GM12865 (cell line): Measurements from ENCODE around the gene RSPO3.

Experiments
- DNase-seq: peaks from one replicate; pipeline ENCODE4 v3.0.0; 2010; ENCODE audit warnings: low read depth
- H3K4me3 ChIP-seq: 2 replicates; pipeline ENCODE4 v1.5.1; 2011; ENCODE audit warnings: mild to moderate bottlenecking, low read depth, low read length, control low read depth
- TF ChIP-seq, protein P1 (sequence below): IDR thresholded peaks from 2 replicates; pipeline ENCODE4 v1.5.1; 2011; ENCODE audit warnings: low read length, control low read depth, low read depth, inconsistent platforms; ENCODE audit not compliant: insufficient read depth; ENCODE audit errors: missing control alignments

RSPO3 gene

DNA sequence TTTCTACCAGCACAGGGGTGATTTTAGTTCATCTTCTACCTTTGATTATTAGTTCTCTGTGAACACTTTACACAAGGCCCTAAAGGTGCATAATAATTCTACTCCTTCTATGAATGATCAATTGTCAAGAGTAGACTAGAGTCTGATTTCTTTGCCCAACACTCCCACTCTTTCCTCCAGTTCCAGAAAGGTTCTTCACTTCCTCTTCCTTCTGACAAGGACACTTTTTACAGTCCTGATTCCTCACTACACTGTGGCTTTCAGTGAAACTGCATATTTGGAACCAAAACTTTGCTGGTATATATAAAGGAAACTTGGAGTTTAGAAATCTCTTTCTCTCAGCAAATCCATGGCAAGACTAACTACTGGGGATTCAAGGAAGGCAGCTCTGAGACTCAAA is 10.6 kb upstream of the RSPO3 start:
- no peak for DNase-seq
- H3K4me3 ChIP-seq, result no peak overlapping the region

DNA sequence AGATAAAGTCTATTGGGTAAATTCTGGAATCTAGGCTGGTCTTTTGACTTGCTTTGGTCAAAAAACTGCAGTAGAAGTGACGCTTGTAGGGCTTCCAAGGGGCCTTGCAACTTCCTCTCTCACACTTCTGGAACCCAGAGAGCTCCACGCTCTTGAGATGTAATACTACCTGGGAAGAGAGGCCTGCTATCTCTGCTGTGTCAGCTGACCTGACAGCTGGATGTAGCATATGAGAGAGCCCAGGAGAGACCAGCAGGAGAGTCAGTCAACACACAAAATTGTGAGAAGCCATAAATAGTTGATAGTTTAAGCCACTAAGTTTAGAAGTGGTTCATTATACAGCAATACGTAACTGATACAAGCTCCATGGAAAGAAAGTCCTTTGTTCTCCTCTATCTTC is 7.8 kb upstream of the RSPO3 start:
- DNase-seq, result no peak
- H3K4me3 ChIP-seq, result no peak overlapping the region
- TF ChIP-seq, protein P1, sequence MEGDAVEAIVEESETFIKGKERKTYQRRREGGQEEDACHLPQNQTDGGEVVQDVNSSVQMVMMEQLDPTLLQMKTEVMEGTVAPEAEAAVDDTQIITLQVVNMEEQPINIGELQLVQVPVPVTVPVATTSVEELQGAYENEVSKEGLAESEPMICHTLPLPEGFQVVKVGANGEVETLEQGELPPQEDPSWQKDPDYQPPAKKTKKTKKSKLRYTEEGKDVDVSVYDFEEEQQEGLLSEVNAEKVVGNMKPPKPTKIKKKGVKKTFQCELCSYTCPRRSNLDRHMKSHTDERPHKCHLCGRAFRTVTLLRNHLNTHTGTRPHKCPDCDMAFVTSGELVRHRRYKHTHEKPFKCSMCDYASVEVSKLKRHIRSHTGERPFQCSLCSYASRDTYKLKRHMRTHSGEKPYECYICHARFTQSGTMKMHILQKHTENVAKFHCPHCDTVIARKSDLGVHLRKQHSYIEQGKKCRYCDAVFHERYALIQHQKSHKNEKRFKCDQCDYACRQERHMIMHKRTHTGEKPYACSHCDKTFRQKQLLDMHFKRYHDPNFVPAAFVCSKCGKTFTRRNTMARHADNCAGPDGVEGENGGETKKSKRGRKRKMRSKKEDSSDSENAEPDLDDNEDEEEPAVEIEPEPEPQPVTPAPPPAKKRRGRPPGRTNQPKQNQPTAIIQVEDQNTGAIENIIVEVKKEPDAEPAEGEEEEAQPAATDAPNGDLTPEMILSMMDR, result no peak

More for the DNA sequence above, 10.6 kb upstream of the RSPO3 start:
- TF ChIP-seq, protein P1, result no peak

DNA sequence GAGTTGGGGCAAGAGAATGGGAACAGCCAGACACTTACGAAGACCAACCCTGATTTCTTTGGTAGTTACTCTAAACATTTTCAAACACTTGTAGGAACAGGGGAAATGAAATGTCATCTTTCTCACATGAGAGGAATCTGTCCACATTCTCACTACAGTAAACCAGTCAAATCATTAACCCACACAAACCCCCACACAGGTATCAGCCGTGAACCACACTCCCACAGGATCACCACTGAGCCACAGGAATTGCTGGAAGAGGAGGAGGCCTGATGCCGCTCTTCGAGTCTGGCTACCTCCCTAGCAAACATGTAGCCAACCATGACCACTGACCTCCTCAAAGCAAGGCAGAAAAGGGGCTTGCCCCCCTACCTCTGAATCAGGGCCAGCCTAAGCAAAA is 6.9 kb upstream of the RSPO3 start:
- no peak overlapping the region for H3K4me3 ChIP-seq
- TF ChIP-seq, protein P1, result no peak
- no peak for DNase-seq

DNA sequence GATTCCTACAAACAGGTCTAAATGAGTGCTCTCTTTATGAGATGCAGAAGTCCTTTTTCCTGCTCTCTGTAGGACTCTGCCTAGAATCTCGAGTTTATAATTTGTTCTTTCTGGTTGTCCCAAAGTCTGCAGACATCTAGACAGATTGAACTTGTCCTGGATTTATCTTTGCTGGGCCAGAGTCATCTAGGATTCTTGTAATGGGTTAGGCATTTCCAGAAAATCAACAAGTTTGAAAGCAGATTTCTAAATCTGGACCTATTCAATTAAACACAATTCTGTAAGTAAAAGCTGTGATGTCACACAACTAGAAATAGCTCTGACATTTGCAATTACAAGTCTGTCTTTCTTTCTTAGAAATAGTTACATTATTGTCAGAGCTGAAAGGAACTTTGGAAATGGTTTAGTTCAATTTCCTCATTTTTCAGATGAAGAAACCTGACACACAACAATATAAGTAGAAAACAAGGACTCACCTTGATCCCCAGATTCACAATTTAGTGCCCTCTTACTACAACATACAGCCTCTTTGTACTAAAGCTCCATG is 4.2 kb upstream of the RSPO3 start:
- TF ChIP-seq, protein P1, result no peak
- DNase-seq, result no peak
- H3K4me3 ChIP-seq, result no peak overlapping the region

DNA sequence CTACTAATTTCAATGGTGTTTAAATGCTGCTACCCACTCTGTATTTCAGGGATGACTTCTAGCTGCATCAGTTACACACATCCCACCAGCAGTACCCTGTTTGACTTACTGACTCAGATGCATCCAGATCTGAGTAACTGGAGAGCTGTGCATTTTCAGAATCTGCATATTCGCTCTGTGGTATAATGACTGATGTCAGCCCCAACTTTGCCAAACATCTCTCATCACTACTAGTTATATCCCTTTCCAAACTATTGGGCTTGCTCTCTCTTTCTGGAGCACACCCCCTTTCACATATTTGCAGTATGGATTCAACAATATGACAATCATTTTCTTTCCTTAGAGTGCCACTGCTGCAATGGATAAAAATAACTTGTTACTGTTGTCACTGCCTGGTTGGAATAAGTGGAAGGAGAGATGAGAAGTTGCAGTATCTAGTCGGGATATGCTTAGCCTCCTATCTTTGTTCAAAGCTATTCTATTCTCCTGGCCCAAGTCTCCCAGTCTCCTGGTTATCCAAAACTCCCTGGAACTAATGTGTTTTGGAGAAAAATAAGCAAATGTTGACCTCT is 3.3 kb upstream of the RSPO3 start:
- TF ChIP-seq, protein P1, result no peak
- DNase-seq, result no peak
- no peak overlapping the region for H3K4me3 ChIP-seq

DNA sequence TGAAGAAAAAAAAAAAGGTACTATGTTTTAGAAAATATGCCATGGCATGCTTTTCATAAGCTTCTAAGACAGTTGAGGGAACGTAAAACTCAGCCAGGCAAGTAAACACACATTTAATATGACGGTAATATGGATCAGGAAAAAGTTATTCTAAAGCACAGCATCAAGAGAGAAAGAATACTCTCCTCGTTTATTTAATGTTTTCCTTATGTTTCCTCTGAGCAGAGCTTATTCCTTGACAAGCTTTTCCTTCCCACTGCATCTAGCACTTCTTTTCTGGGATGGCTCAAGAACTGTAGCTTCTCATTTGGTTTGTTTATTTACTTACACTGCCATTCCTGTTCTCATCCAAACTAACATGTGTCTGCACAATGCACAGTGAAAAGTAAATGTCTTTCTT is 2.7 kb upstream of the RSPO3 start:
- no peak overlapping the region for H3K4me3 ChIP-seq
- TF ChIP-seq, protein P1, result no peak
- no peak for DNase-seq

DNA sequence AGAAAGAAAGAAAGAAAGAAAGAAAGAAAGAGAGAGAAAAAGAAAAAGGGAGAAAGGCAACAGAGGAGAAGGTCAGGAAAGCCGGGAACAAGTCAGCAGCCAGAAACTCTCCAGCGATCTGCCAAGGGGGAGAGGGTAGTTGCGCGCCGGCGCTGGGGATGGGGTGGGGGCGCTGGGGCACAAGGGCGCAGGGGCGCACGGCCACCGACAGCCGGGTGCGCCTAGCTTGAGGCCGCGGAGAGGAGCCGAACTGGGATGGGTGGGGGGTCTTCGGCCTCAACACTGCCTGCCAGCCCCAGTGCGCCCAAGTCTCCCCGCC is 533 bp upstream of the RSPO3 start:
- no peak overlapping the region for H3K4me3 ChIP-seq
- TF ChIP-seq, protein P1, result no peak
- no peak for DNase-seq
